NCI-H345 treated with DMSO at 0.1 percent for 48 hours (cell line): ENCODE measurements around the gene SELENON.

ENCODE experiments used
- DNase-seq: peaks from one replicate; lab custom pipeline; 2025; ENCODE audit not compliant: unreplicated experiment; lab: John Stamatoyannopoulos, UW

Gene SELENON

DNA sequence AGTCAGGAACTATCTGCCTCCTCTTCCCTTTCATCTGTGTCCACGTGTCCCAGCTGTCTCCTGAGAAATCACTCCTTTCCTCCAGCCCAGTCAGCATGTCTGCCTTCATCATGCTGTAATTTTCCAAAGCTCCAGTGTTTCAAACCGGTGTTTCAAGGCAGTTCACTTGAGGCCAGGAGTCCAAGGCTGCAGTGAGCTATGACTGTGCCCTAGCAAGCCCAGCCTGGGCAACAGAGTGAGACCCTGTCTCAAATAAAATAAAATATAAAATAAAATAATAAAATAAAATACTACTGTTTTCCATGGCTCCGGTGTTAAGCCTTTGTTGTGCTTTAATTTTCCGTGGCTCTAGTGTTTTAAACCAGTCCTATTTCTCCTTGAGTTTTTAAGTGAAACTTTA is 7.9 kb upstream of the SELENON start:
- no peak for DNase-seq

- DNase-seq, result no peak
These were observed 6.3 kb upstream of the SELENON start for GRCh38 chr1:25793585-25794170.

GRCh38 chr1:25794325-25794724 is 5.7 kb upstream of the SELENON start:
- no peak for DNase-seq

DNA sequence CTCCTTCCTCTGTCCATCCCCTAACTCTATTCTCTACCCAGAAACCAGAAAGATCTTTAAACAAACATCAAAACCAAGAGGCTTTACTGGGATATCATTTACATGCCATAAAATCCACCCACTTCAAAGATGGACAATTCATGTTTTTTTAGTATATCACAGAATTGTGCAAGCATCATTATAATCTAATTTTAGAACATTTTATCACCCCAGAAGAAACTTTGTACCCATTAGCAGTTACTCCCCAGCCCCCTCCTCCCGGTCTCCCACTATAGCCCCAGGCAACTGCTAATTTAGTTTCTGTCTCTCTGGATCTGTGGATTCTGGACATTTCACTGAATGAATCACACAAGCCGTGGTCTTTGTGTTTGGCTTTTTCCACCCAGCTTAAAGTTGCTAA is 4.8 kb upstream of the SELENON start:
- DNase-seq, result no peak

GRCh38 chr1:25795946-25796810 is 3.8 kb upstream of the SELENON start:
- DNase-seq, result no peak

DNA sequence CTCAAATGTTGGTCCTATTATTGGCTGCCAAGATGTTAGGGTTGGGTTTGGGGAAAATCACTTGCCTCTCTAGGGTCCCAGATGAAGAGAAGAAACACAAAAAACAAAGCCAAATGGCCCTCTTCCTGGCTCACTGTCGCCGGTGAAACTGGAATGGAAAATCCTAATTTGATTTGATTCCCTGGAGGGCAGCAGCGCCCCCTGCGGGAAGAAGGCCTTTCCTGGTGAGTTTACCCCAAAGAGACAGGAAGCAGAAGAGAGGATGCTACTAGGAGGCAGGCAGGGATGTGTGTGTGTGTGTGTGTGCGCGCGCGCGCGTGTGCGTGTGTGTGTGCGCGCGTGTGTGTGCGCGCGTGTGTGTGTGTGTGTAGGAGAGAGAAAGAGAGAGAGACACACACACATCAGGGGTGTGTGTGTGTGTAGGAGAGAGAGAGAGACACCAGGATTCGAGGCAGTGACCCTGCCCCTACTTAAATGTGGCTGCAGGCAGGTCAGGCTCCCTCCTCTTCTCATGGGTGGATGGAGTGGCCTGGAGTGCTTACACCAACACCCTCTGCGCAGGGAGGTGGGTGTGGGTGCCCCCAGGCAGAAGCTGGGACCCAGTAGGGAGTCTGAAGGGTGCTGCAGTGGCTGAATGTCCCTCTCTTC is 3.1 kb upstream of the SELENON start:
- DNase-seq, result peak; percentile 83

GRCh38 chr1:25797939-25798338 is 2.1 kb upstream of the SELENON start:
- no peak for DNase-seq

DNA sequence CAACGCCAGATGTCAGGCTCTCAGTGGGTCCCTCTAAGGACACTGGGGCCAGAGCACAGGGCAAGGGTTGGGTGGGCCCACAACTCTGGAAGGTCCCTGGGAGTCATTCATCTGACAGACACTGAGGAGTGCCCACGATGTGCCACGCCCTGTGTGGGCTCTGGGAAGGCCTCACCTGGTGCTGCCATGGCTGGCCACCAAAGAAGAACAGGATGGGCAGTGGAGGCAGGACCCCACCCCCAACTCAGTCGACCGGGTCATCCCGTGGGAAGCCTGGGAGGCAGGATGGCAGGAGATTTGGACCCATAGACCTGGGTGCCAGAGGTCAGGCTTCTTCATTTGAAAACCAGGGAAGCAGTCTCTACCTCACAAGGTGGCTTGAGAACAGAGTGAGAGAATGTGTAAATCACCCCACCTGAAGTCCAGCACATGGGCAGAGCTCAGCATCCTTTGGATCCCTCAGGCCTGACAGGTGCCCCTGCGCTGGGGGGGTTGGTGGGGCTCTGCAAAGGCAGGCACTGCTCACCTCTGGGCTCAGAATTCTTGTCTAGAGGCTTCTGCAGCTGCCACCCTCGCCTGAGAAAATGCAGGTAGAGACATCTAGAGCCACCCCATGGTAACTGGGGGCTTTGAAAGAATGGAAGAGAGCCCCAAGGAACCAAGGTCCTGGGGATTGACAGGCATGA is 1.2 kb upstream of the SELENON start:
- DNase-seq, result no peak

- DNase-seq, result no peak
These were observed 550 bp upstream of the SELENON start for GRCh38 chr1:25799352-25799934.

- no peak for DNase-seq
These were observed 847 bp downstream of the SELENON start for GRCh38 chr1:25800703-25801377.

GRCh38 chr1:25802915-25803314 is 2.9 kb downstream of the SELENON start:
- DNase-seq, result no peak

DNA sequence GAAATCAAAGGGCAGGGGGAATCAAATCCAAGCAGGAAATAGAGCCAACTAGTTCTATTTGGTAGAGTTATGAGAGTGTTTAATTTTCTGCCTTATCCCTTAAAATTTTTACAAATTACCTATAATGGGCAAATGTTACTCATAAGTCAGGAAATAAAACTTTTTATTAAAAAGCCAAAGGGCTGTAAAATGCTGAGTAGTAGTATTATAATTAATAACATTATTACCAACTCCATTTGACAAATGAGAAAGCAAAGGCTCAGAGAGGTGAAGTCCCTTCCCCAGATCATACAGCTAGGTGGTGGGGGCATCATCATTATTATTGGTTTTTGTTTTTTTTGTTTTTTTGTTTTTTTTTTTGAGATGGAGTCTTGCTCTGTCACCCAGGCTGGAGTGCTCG is 3.4 kb downstream of the SELENON start:
- DNase-seq, result no peak

DNA sequence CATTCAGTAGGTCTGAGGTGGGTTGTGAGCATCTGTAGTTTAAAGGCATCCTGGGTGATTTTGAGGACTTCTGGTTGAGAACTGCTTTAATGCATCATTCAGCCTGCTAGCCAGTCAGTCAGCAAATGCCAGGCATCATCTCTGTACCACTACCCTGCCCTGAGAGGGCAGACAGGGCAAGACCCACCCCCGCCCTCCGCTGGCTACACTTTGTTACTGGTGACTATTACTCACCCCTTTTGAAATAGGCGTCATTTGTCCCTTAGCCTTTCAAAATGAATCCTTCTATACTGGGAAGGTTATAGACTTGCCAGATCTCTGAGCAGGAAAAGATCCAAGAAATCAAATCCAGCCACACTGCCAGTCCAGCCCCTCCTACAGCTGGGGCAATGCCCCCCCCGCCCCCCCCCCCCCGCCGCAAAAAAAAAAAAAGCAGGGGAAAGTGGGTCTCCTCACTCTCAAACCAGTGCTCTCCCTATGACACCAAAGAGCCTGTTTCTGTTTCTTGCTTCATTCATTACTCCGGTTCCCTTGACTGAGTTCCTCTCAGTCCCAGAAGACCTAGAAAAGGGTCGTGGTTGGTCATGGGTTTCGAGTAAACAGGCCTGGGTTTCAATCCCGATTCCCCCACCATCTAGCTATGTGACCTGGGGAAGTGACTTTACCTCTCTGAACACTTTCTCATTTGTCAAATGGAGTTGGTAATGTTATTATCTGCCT is 4.4 kb downstream of the SELENON start:
- no peak for DNase-seq

DNA sequence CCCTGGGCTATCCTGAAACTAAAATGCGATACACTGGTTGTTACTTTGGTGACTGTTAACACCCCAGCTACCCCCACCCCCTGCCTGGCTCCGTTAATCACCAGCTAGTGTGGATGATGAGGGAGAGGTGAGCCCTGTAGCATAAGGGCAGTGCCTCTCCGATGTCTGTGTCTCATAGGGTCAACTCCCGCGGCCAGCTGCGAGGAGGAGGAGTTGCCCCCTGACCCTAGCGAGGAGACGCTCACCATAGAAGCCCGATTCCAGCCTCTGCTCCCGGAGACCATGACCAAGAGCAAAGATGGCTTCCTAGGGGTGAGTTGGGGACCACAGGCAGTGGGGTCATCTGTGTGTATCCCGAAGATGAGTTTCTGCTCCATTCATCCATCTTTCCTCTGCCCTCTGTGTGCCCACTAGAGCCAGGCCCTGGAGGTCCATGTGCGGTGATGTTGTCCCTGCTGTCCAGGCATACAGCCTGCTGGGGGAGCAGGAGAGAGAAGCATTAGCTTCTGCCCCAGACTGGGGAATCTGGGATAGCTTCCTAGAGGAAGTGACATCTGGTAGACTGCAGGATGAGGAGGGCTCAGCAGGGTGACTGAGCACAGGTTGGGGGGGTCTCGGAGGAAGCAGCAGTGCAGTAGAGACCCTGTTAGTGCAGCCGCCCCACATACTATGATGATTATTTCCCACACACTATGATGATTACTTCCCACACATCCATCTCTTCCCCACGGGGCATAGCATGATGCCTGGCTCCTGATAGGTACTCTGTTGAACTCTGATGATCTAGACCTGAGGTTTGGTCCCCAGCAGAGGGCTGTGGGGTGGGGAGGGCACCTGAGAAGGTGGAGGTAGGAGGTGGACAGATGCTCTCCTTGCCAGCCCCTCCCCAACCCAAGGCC is 5.2 kb downstream of the SELENON start:
- DNase-seq, result no peak

DNA sequence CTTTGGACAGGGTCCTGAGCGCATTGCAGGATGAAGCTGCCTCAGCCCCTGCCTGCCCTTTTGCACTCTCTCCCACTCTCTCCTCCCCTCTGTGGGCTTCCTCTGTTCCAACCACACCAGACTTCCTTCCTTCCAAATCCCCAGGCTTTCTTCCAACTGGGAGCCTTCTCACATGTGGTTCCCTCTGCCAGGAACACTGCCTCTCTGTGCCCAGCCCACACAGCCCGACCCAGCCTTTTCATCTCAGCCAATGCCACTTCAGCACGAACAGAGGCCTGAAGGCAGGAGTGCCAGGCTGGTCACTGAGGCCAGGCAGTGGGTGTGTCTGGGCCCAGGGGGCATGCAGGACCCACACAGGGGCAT is 5.9 kb downstream of the SELENON start:
- DNase-seq, result no peak

- no peak for DNase-seq
These were observed 6.4 kb downstream of the SELENON start for GRCh38 chr1:25806418-25806817.

GRCh38 chr1:25807480-25808390 is 7.7 kb downstream of the SELENON start:
- no peak for DNase-seq
